HG03135 (cell line): ENCODE measurements around the gene FOXL2NB.

ENCODE experiments used
- ATAC-seq: cut with Tn5 transposase; IDR thresholded peaks from one replicate; pipeline ENCODE4 v1.9.1; 2021; ENCODE audit warnings: mild to moderate bottlenecking, moderate library complexity; ENCODE audit not compliant: unreplicated experiment

FOXL2NB gene

GRCh38 chr3:138944929-138945708, 1.9 kb upstream of the FOXL2NB start:
- ATAC-seq, result no peak

- ATAC-seq, result no peak
Observed at GRCh38 chr3:138945709-138946662, 1.0 kb upstream of the FOXL2NB start.

- no peak for ATAC-seq
Observed at GRCh38 chr3:138947495-138948121, 591 bp downstream of the FOXL2NB start.

GRCh38 chr3:138948371-138949001, 1.5 kb downstream of the FOXL2NB start:
- no peak for ATAC-seq

GRCh38 chr3:138949002-138949418, 2.0 kb downstream of the FOXL2NB start:
- ATAC-seq, result no peak

- ATAC-seq, result no peak
Observed at GRCh38 chr3:138949445-138950005, 2.5 kb downstream of the FOXL2NB start.

GRCh38 chr3:138950006-138950644, 3.1 kb downstream of the FOXL2NB start:
- ATAC-seq, result no peak

- no peak for ATAC-seq
Observed at GRCh38 chr3:138950701-138951100, 3.7 kb downstream of the FOXL2NB start.

- no peak for ATAC-seq
Observed at GRCh38 chr3:138960417-138960852, 13.4 kb downstream of the FOXL2NB start.

- no peak for ATAC-seq
Observed at GRCh38 chr3:138962854-138963560, 16.0 kb downstream of the FOXL2NB start.

- ATAC-seq, result no peak
Observed at GRCh38 chr3:138964264-138964663, 17.2 kb downstream of the FOXL2NB start.

GRCh38 chr3:138964923-138965322, 17.9 kb downstream of the FOXL2NB start:
- ATAC-seq, result no peak

GRCh38 chr3:138971766-138972320, 24.8 kb downstream of the FOXL2NB start:
- ATAC-seq, result no peak

- no peak for ATAC-seq
Observed at GRCh38 chr3:138972941-138973340, 25.9 kb downstream of the FOXL2NB start.

GRCh38 chr3:138974462-138974861, 27.4 kb downstream of the FOXL2NB start:
- ATAC-seq, result no peak

GRCh38 chr3:138975351-138975750, 28.3 kb downstream of the FOXL2NB start:
- ATAC-seq, result no peak

GRCh38 chr3:138976047-138976446, 29.0 kb downstream of the FOXL2NB start:
- no peak for ATAC-seq

GRCh38 chr3:138984816-138985215, 37.8 kb downstream of the FOXL2NB start:
- ATAC-seq, result no peak

- no peak for ATAC-seq
Observed at GRCh38 chr3:138985932-138986331, 38.9 kb downstream of the FOXL2NB start.
